HCT116 (cell line): ENCODE measurements around the gene FAM162A. TPM values are rescaled to one million over a fixed set of nuclear protein-coding genes. Genes with fewer than 3 reads are reported as not detected.

ENCODE experiments used
- ATAC-seq: fragments of 200-7000 bp; cut with Tn5 transposase; 2 replicates; pipeline ENCODE4 v1.9.1; 2020; ENCODE audit warnings: mild to moderate bottlenecking, moderate library complexity
- BruUV-seq: library from RNA; stranded (reverse); fragments of 400-500 nt; replicated peaks from 2 replicates; lab custom pipeline; 2021; lab: Mats Ljungman, UMichigan
- CTCF ChIA-PET: fragments of 300-600 bp; sonication (Branson Sonifier 250); formaldehyde crosslinking; loops from one replicate; lab custom pipeline; 2021; ENCODE audit warnings: antibody characterized with exemption; lab: Charles Lee
- POLR2A ChIA-PET: fragments of 300-600, 350-600 bp; sonication (Branson Sonifier 250); formaldehyde crosslinking; loops from one replicate; lab custom pipeline; 2021; ENCODE audit warnings: antibody characterized with exemption; lab: Charles Lee
- RAD21 ChIA-PET, 2 experiments: fragments of 300-600 bp; sonication (Branson Sonifier 250); formaldehyde crosslinking; loops; one replicate each; lab custom pipeline; 2023; ENCODE audit warnings: low total read pairs in 2 of 2; ENCODE audit not compliant: uncharacterized antibody in 2 of 2, unreplicated experiment in 2 of 2, low non-redundant PET in 1 of 2; lab: Charles Lee
- DNase-seq: peaks from one replicate; pipeline ENCODE4 v3.0.0-alpha.2; 2010; ENCODE audit warnings: low read depth, low spot score
- H2AFZ ChIP-seq: fragments of 200-600 bp; shearing (Covaris generic), sonication (generic); 2 replicates; pipeline ENCODE4 v1.6.1; 2017; ENCODE audit warnings: low read depth, mixed run types, mixed read lengths, antibody characterized with exemption, low read length; ENCODE audit not compliant: poor library complexity, severe bottlenecking
- H3K27ac ChIP-seq: 2 replicates; pipeline ENCODE4 v1.5.1; 2012; ENCODE audit warnings: low read depth, low read length
- H3K27me3 ChIP-seq: fragments of 200-600 bp; sonication (generic); 2 replicates; pipeline ENCODE4 v1.6.1; 2016; ENCODE audit warnings: mixed run types, low read length, mixed read lengths; ENCODE audit not compliant: insufficient read depth
- H3K36me3 ChIP-seq, 2 experiments: fragments of 200-500 bp in 1 of 2; fragments of 200-600 bp in 1 of 2; sonication (Bioruptor generic) in 1 of 2; sonication (generic) in 1 of 2; 2 replicates each; pipeline versions ENCODE4 v1.5.1 to v1.6.1; 2014 to 2016; ENCODE audit warnings: low read length in 2 of 2, inconsistent platforms in 1 of 2, mixed read lengths in 1 of 2, mixed run types in 1 of 2; ENCODE audit not compliant: insufficient read depth in 2 of 2, control insufficient read depth in 1 of 2
- H3K4me1 ChIP-seq, 2 experiments: fragments of 200-600 bp in 1 of 2; sonication (generic) in 1 of 2; 2 replicates each; pipeline versions ENCODE4 v1.5.1 to v1.6.1; 2012 to 2017; ENCODE audit warnings: low read length in 2 of 2, inconsistent platforms in 1 of 2, mild to moderate bottlenecking in 1 of 2, mixed read lengths in 1 of 2, mixed run types in 1 of 2, moderate library complexity in 1 of 2; ENCODE audit not compliant: insufficient read depth in 2 of 2, control insufficient read depth in 1 of 2
- H3K4me2 ChIP-seq: fragments of 200-600 bp; sonication (generic); 2 replicates; pipeline ENCODE4 v1.6.1; 2017; ENCODE audit warnings: mixed run types, low read length, mixed read lengths
- H3K4me3 ChIP-seq, 2 experiments: fragments of 200-600 bp in 1 of 2; sonication (generic) in 1 of 2; replicated peaks in 1 of 2; 2 replicates each; pipeline ENCODE4 v1.5.1; 2011 to 2016; ENCODE audit warnings: low read length in 2 of 2, control low read depth in 1 of 2, low read depth in 1 of 2, mild to moderate bottlenecking in 1 of 2, mixed read lengths in 1 of 2, mixed run types in 1 of 2
- H3K79me2 ChIP-seq: fragments of 200-600 bp; sonication (generic); 2 replicates; pipeline ENCODE4 v1.6.1; 2017; ENCODE audit warnings: mild to moderate bottlenecking, mixed run types, low read length, moderate library complexity, mixed read lengths; ENCODE audit not compliant: insufficient read depth
- H3K9ac ChIP-seq: fragments of 200-600 bp; sonication (generic); 2 replicates; pipeline ENCODE4 v1.6.1; 2016; ENCODE audit warnings: low read length, mixed read lengths
- H3K9me2 ChIP-seq: fragments of 200-600 bp; sonication (generic), shearing (Covaris generic); 2 replicates; pipeline ENCODE4 v1.6.1; 2017; ENCODE audit warnings: mixed run types, mild to moderate bottlenecking, moderate library complexity; ENCODE audit not compliant: insufficient read depth
- H3K9me3 ChIP-seq, 2 experiments: fragments of 200-500 bp in 1 of 2; fragments of 200-600 bp in 1 of 2; sonication (Bioruptor generic) in 1 of 2; sonication (generic) in 1 of 2; 2 replicates each; pipeline ENCODE4 v1.6.1; 2014 to 2017; ENCODE audit warnings: low read length in 2 of 2, mixed read lengths in 2 of 2, inconsistent platforms in 1 of 2, low read depth in 1 of 2, mild to moderate bottlenecking in 1 of 2, mixed run types in 1 of 2, moderate library complexity in 1 of 2; ENCODE audit not compliant: control insufficient read depth in 1 of 2, insufficient read depth in 1 of 2
- H4K20me1 ChIP-seq: fragments of 200-600 bp; sonication (generic), shearing (Covaris generic); 2 replicates; pipeline ENCODE4 v1.6.1; 2017; ENCODE audit warnings: mixed run types, mild to moderate bottlenecking, moderate library complexity; ENCODE audit not compliant: insufficient read depth
- CTCF ChIP-seq, 3 experiments: fragments of 200-600 bp in 1 of 3; sonication (generic) in 1 of 3; IDR thresholded peaks in 2 of 3; conservative IDR thresholded peaks in 1 of 3; 2 replicates each; pipeline ENCODE4 v1.5.1; 2012 to 2017; ENCODE audit warnings: low read depth in 2 of 3, low read length in 2 of 3, antibody characterized with exemption in 1 of 3, borderline replicate concordance in 1 of 3, control low read depth in 1 of 3, mild to moderate bottlenecking in 1 of 3, mixed read lengths in 1 of 3, mixed run types in 1 of 3, moderate library complexity in 1 of 3; ENCODE audit not compliant: insufficient read depth in 1 of 3
- EGR1 ChIP-seq: IDR thresholded peaks from 2 replicates; pipeline ENCODE4 v1.6.1; 2012; ENCODE audit warnings: low read depth
- FOSL1 ChIP-seq: IDR thresholded peaks from 2 replicates; pipeline ENCODE4 v1.6.1; 2012; ENCODE audit warnings: low read depth
- JUND ChIP-seq: IDR thresholded peaks from 2 replicates; pipeline ENCODE4 v1.6.1; 2012
- POLR2A ChIP-seq: IDR thresholded peaks from 2 replicates; pipeline ENCODE4 v1.7.0; 2011; ENCODE audit warnings: borderline replicate concordance; ENCODE audit not compliant: insufficient read depth, insufficient read length; ENCODE audit errors: extremely low read depth
- POLR2AphosphoS5 ChIP-seq: IDR thresholded peaks from 2 replicates; pipeline ENCODE4 v1.6.1; 2011; ENCODE audit warnings: mild to moderate bottlenecking, low read depth, low read length, moderate library complexity
- RAD21 ChIP-seq: IDR thresholded peaks from 2 replicates; pipeline ENCODE4 v1.6.1; 2012; ENCODE audit warnings: low read depth, mild to moderate bottlenecking
- SP1 ChIP-seq: IDR thresholded peaks from 2 replicates; pipeline ENCODE4 v1.6.1; 2012; ENCODE audit warnings: low read depth
- ZBTB33 ChIP-seq: IDR thresholded peaks from 2 replicates; pipeline ENCODE4 v1.6.1; 2011; ENCODE audit warnings: mild to moderate bottlenecking, low read length, moderate library complexity; ENCODE audit not compliant: insufficient replicate concordance; ENCODE audit errors: extremely low read depth
- ZNF274 ChIP-seq: fragments of 200-500 bp; sonication (Bioruptor generic); IDR thresholded peaks from 2 replicates; pipeline ENCODE4 v1.6.1; 2014; ENCODE audit warnings: mild to moderate bottlenecking, low read depth, low read length, inconsistent platforms
- intact Hi-C: fragments of 100-400 bp; cut with micrococcal nuclease; formaldehyde crosslinking; loops from 2 replicates; pipeline ENCODE4 v1.10.0; 2022
- total RNA-seq: library from RNA; stranded (reverse); gene quantifications from one replicate; pipeline ENCODE4 v1.2.1, GENCODE V29; 2021; ENCODE audit not compliant: unreplicated experiment
- TF ChIP-seq, protein P1 (sequence below): IDR thresholded peaks from 2 replicates; pipeline ENCODE4 v1.6.1; 2012
- TF ChIP-seq, protein P2 (sequence below): IDR thresholded peaks from 2 replicates; pipeline ENCODE4 v1.6.1; 2012; ENCODE audit warnings: low read depth

Gene FAM162A
- total RNA-seq, 1 experiment from 2014 or later, result 74.1 TPM

GRCh38 chr3:122435950-122436349 lies 52.0 kb downstream of the FAM162A start:
- ChIA-PET RAD21 (no interaction called here), CTCF (no interaction called here), POLR2A (no interaction called here)
- intact Hi-C loops, result no loop called here
- Histone ChIP-seq H3K27ac (no peak overlapping the region), H3K79me2 (no peaks in the 10 kb centered on the region), H4K20me1 (no peaks in the 10 kb centered on the region), H3K36me3 (peaks cover 22 to 48% of the 10 kb centered on the region in 2 experiments; a peak in 3 of 4 replicates), H3K4me3 (no peak overlapping the region), H3K9ac (no peak overlapping the region), H3K4me1 (no peaks in the 10 kb centered on the region), H3K4me2 (no peak overlapping the region), H2AFZ (no peak overlapping the region), H3K9me2 (no peaks in the 10 kb centered on the region), H3K27me3 (no peaks in the 10 kb centered on the region), H3K9me3 (no peaks in the 10 kb centered on the region)
- no peak for DNase-seq
- ATAC-seq, result no peak
- BruUV-seq, result no TSS peak
- TF ChIP-seq FOSL1 (no peak), CTCF (IDR thresholded peaks at IDR 0.05 in 2 of 3, conservative IDR thresholded peaks at IDR 0.05 in 1 of 3; ENCODE audit: borderline replicate concordance in 1 of 3, insufficient read depth in 1 of 3, low read depth in 2 of 3, low read length in 2 of 3) (no peak), ZBTB33 (no peak), ZNF274 (no peak), EGR1 (no peak), POLR2AphosphoS5 (no peak), SP1 (no peak), RAD21 (no peak), POLR2A (no peak), JUND (no peak)
- TF ChIP-seq, protein P1, sequence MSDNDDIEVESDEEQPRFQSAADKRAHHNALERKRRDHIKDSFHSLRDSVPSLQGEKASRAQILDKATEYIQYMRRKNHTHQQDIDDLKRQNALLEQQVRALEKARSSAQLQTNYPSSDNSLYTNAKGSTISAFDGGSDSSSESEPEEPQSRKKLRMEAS, result no peak
- TF ChIP-seq, protein P2, sequence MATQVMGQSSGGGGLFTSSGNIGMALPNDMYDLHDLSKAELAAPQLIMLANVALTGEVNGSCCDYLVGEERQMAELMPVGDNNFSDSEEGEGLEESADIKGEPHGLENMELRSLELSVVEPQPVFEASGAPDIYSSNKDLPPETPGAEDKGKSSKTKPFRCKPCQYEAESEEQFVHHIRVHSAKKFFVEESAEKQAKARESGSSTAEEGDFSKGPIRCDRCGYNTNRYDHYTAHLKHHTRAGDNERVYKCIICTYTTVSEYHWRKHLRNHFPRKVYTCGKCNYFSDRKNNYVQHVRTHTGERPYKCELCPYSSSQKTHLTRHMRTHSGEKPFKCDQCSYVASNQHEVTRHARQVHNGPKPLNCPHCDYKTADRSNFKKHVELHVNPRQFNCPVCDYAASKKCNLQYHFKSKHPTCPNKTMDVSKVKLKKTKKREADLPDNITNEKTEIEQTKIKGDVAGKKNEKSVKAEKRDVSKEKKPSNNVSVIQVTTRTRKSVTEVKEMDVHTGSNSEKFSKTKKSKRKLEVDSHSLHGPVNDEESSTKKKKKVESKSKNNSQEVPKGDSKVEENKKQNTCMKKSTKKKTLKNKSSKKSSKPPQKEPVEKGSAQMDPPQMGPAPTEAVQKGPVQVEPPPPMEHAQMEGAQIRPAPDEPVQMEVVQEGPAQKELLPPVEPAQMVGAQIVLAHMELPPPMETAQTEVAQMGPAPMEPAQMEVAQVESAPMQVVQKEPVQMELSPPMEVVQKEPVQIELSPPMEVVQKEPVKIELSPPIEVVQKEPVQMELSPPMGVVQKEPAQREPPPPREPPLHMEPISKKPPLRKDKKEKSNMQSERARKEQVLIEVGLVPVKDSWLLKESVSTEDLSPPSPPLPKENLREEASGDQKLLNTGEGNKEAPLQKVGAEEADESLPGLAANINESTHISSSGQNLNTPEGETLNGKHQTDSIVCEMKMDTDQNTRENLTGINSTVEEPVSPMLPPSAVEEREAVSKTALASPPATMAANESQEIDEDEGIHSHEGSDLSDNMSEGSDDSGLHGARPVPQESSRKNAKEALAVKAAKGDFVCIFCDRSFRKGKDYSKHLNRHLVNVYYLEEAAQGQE, result no peak
